Lower leg skin (tissue), 3 donors: ENCODE measurements around the gene RBM17.

Source experiments
- CTCF ChIP-seq, 3 donors: fragments of 450-650 bp; IDR thresholded peaks; one replicate each; pipeline ENCODE4 v1.5.1; 2016; ENCODE audit warnings: antibody characterized with exemption in 3 of 3, mild to moderate bottlenecking in 3 of 3, moderate library complexity in 2 of 3
- POLR2A ChIP-seq, 2 donors: fragments of 450-650 bp; IDR thresholded peaks; one replicate each; pipeline ENCODE4 v1.6.1; 2016 to 2017; ENCODE audit warnings: antibody characterized with exemption in 2 of 2, mild to moderate bottlenecking in 1 of 2, moderate library complexity in 1 of 2

- TF ChIP-seq CTCF (IDR thresholded peaks at IDR 0.05) (no peak), POLR2A (IDR thresholded peaks at IDR 0.05) (no peak)
Observed at GRCh38 chr10:6148908-6149307, 60.1 kb downstream of the RBM17 start.
